ACC112 (cell line): ENCODE measurements around the gene RBFOX2.

Source experiments
- H2AFZ ChIP-seq: fragments of 200-600 bp; sonication (generic); one replicate; pipeline ENCODE4 v1.6.0; 2017; ENCODE audit warnings: antibody characterized with exemption, low read length; ENCODE audit not compliant: unreplicated experiment
- H3K27ac ChIP-seq: fragments of 200-600 bp; sonication (generic); 2 replicates; pipeline ENCODE4 v1.5.1; 2014; ENCODE audit warnings: low read depth, mild to moderate bottlenecking, antibody characterized with exemption, low read length, moderate library complexity
- H3K27me3 ChIP-seq: fragments of 200-600 bp; sonication (generic); 2 replicates; pipeline ENCODE4 v1.6.1; 2014; ENCODE audit warnings: mild to moderate bottlenecking, antibody characterized with exemption, low read length, moderate library complexity, mixed read lengths; ENCODE audit not compliant: insufficient read depth
- H3K36me3 ChIP-seq: fragments of 200-600 bp; sonication (generic); 2 replicates; pipeline ENCODE4 v1.6.1; 2016; ENCODE audit warnings: mild to moderate bottlenecking, antibody characterized with exemption, low read length, moderate library complexity, mixed read lengths; ENCODE audit not compliant: insufficient read depth
- H3K4me1 ChIP-seq: fragments of 200-600 bp; sonication (generic); one replicate; pipeline ENCODE4 v1.6.1; 2016; ENCODE audit warnings: low read length, mixed read lengths; ENCODE audit not compliant: insufficient read depth, unreplicated experiment, control insufficient read depth
- H3K4me3 ChIP-seq: fragments of 200-600 bp; sonication (generic); 2 replicates; pipeline ENCODE4 v1.5.1; 2014; ENCODE audit warnings: mild to moderate bottlenecking, low read depth, low read length
- H3K79me2 ChIP-seq: fragments of 200-600 bp; sonication (generic); one replicate; pipeline ENCODE4 v1.6.0; 2016; ENCODE audit warnings: low read length; ENCODE audit not compliant: control insufficient read depth, unreplicated experiment, insufficient read depth

RBFOX2 gene

GRCh38 chr22:35846804-35847203 is 181.8 kb downstream of the RBFOX2 start:
- Histone ChIP-seq H2AFZ (no peak overlapping the region), H3K4me1 (peaks cover 12% of the 10 kb centered on the region), H3K27ac (no peak overlapping the region), H3K79me2 (peaks cover 3% of the 10 kb centered on the region), H3K36me3 (no peaks in the 10 kb centered on the region), H3K4me3 (no peak overlapping the region), H3K27me3 (no peaks in the 10 kb centered on the region)

GRCh38 chr22:35844886-35845285 is 183.7 kb downstream of the RBFOX2 start:
- Histone ChIP-seq H3K4me3 (no peak overlapping the region), H3K79me2 (peaks cover 8% of the 10 kb centered on the region), H3K36me3 (no peaks in the 10 kb centered on the region), H3K27me3 (no peaks in the 10 kb centered on the region), H2AFZ (no peak overlapping the region), H3K27ac (no peak overlapping the region), H3K4me1 (peaks cover 15% of the 10 kb centered on the region)

- Histone ChIP-seq H3K27ac (0 out of 2 replicates have a peak overlapping the region, but pooled peaks have one; percentile 12), H3K4me3 (no peak overlapping the region), H2AFZ (no peak overlapping the region), H3K79me2 (peaks cover 25% of the 10 kb centered on the region), H3K36me3 (no peaks in the 10 kb centered on the region), H3K4me1 (peaks cover 15% of the 10 kb centered on the region), H3K27me3 (no peaks in the 10 kb centered on the region)
These were observed 185.7 kb downstream of the RBFOX2 start for GRCh38 chr22:35842954-35843353.

- Histone ChIP-seq H3K4me1 (peaks cover 15% of the 10 kb centered on the region), H3K4me3 (no peak overlapping the region), H3K36me3 (no peaks in the 10 kb centered on the region), H2AFZ (no peak overlapping the region), H3K27ac (0 out of 2 replicates have a peak overlapping the region, but pooled peaks have one; percentile 23), H3K27me3 (no peaks in the 10 kb centered on the region), H3K79me2 (peaks cover 29% of the 10 kb centered on the region)
These were observed 186.1 kb downstream of the RBFOX2 start for GRCh38 chr22:35842519-35842913.

- H3K27ac ChIP-seq: no peak overlapping the region
- H3K27me3 ChIP-seq: no peaks in the 10 kb centered on the region
- H3K4me1 ChIP-seq: peaks cover 16% of the 10 kb centered on the region
- H3K36me3 ChIP-seq: no peaks in the 10 kb centered on the region
- no peak overlapping the region for H2AFZ ChIP-seq
- H3K79me2 ChIP-seq: peaks cover 34% of the 10 kb centered on the region
- no peak overlapping the region for H3K4me3 ChIP-seq
These were observed 186.6 kb downstream of the RBFOX2 start for GRCh38 chr22:35841907-35842518.

GRCh38 chr22:35840302-35840739 is 188.3 kb downstream of the RBFOX2 start:
- Histone ChIP-seq H3K79me2 (peaks cover 43% of the 10 kb centered on the region), H3K27me3 (no peaks in the 10 kb centered on the region), H3K36me3 (no peaks in the 10 kb centered on the region), H3K4me3 (peak overlapping the region; percentile 94), H3K4me1 (peaks cover 20% of the 10 kb centered on the region), H3K27ac (peak overlapping the region; percentile 59), H2AFZ (no peak overlapping the region)

GRCh38 chr22:35839841-35840301 is 188.8 kb downstream of the RBFOX2 start:
- Histone ChIP-seq H3K27me3 (no peaks in the 10 kb centered on the region), H3K4me1 (peaks cover 25% of the 10 kb centered on the region), H3K27ac (peak overlapping the region; percentile 59), H3K36me3 (no peaks in the 10 kb centered on the region), H3K79me2 (peaks cover 48% of the 10 kb centered on the region), H2AFZ (no peak overlapping the region), H3K4me3 (peak overlapping the region; percentile 94)

- no peak overlapping the region for H2AFZ ChIP-seq
- H3K4me3 ChIP-seq: peak overlapping the region; percentile 94
- H3K4me1 ChIP-seq: peaks cover 33% of the 10 kb centered on the region
- H3K27ac ChIP-seq: peak overlapping the region; percentile 59
- H3K36me3 ChIP-seq: no peaks in the 10 kb centered on the region
- peaks cover 56% of the 10 kb centered on the region for H3K79me2 ChIP-seq
- no peaks in the 10 kb centered on the region for H3K27me3 ChIP-seq
These were observed 189.6 kb downstream of the RBFOX2 start for GRCh38 chr22:35838855-35839576.

- H3K79me2 ChIP-seq: peaks cover 74% of the 10 kb centered on the region
- peak overlapping the region; percentile 94 for H3K4me3 ChIP-seq
- no peak overlapping the region for H2AFZ ChIP-seq
- peak overlapping the region; percentile 97 for H3K27ac ChIP-seq
- H3K4me1 ChIP-seq: peaks cover 28% of the 10 kb centered on the region
- H3K36me3 ChIP-seq: no peaks in the 10 kb centered on the region
- H3K27me3 ChIP-seq: no peaks in the 10 kb centered on the region
These were observed 191.4 kb downstream of the RBFOX2 start for GRCh38 chr22:35837101-35837727.

- Histone ChIP-seq H3K79me2 (peaks cover 78% of the 10 kb centered on the region), H3K36me3 (no peaks in the 10 kb centered on the region), H3K4me3 (peak overlapping the region; percentile 94), H2AFZ (no peak overlapping the region), H3K4me1 (peaks cover 26% of the 10 kb centered on the region), H3K27ac (peak overlapping the region; percentile 97), H3K27me3 (no peaks in the 10 kb centered on the region)
These were observed 192.5 kb downstream of the RBFOX2 start for GRCh38 chr22:35835998-35836691.
